ENCODE data around the gene GAP43.

- no peak for TF ChIP-seq POLR2A (IDR thresholded peaks at IDR 0.05; ENCODE audit: low read depth, low read length)
- TF ChIP-seq POLR2AphosphoS5 (IDR thresholded peaks at IDR 0.05; ENCODE audit: low read depth, low read length): no peak
- TF ChIP-seq TAF1 (IDR thresholded peaks at IDR 0.05; ENCODE audit: borderline replicate concordance, low read depth, low read length): no peak
Observed at GRCh38 chr3:115697263-115698053, 74.1 kb downstream of the GAP43 start.

All from GM12892 (cell line).